Measurements from ENCODE around the gene GAB3. TPM values are rescaled to one million over a fixed set of nuclear protein-coding genes. Genes with fewer than 3 reads are reported as not detected.

The GAB3 gene
- total RNA-seq, 2 donors from 2014 or later = 0.66 to 3.4 TPM

GRCh38 chrX:154784149-154784995, 33.5 kb upstream of the GAB3 start:
- TF ChIP-seq POLR2A (IDR thresholded peaks at IDR 0.05) = no peak
- TF ChIP-seq CTCF (IDR thresholded peaks at IDR 0.05) = no peak
- no peaks in the 10 kb centered on the region for H3K9me3 ChIP-seq
- H3K36me3 ChIP-seq (replicated peaks in 1 of 2; ENCODE audit: insufficient read depth in 1 of 2, low read depth in 2 of 2) = no peaks in the 10 kb centered on the region
- intact Hi-C loops (cut with DNase I) = no loop called here
- no peaks in the 10 kb centered on the region for H3K27me3 ChIP-seq
- H3K4me3 ChIP-seq = no peak overlapping the region
- DNase-seq = no peak
- no peak overlapping the region for H3K27ac ChIP-seq
- WGBS, 2 donors = 73 to 91% methylated on average over 13 of the region's 13 CpGs
- ATAC-seq = no peak
- H3K4me1 ChIP-seq = peaks cover 6% of the 10 kb centered on the region

GRCh38 chrX:154780968-154781367, 30.1 kb upstream of the GAB3 start:
- no peaks in the 10 kb centered on the region for H3K27me3 ChIP-seq
- ATAC-seq = no peak
- intact Hi-C loops (cut with DNase I) = no loop called here
- no peak overlapping the region for H3K27ac ChIP-seq
- peaks cover 2% of the 10 kb centered on the region for H3K4me1 ChIP-seq
- 92 to 94% methylated on average over 4 to 5 of the region's 9 CpGs for WGBS, 2 donors
- no peaks in the 10 kb centered on the region for H3K36me3 ChIP-seq (replicated peaks in 1 of 2; ENCODE audit: insufficient read depth in 1 of 2, low read depth in 2 of 2)
- TF ChIP-seq POLR2A (IDR thresholded peaks at IDR 0.05) (no peak), CTCF (IDR thresholded peaks at IDR 0.05) (no peak)
- no peaks in the 10 kb centered on the region for H3K9me3 ChIP-seq
- H3K4me3 ChIP-seq = no peak overlapping the region
- DNase-seq = no peak

- Histone ChIP-seq H3K27ac (no peak overlapping the region), H3K9me3 (no peaks in the 10 kb centered on the region), H3K27me3 (no peaks in the 10 kb centered on the region), H3K36me3 (replicated peaks in 1 of 2; ENCODE audit: insufficient read depth in 1 of 2, low read depth in 2 of 2) (peaks cover 0 to 4% of the 10 kb centered on the region in 2 donors), H3K4me1 (no peaks in the 10 kb centered on the region), H3K4me3 (no peak overlapping the region)
- intact Hi-C loops (cut with DNase I) = no loop called here
- DNase-seq = no peak
- TF ChIP-seq POLR2A (IDR thresholded peaks at IDR 0.05) (no peak), CTCF (IDR thresholded peaks at IDR 0.05) (no peak)
- no peak for ATAC-seq
- WGBS, 2 donors = 83 to 85% methylated on average over 2 to 4 of the region's 4 CpGs
These were observed 28.4 kb upstream of the GAB3 start for GRCh38 chrX:154779261-154779660.

- intact Hi-C loops (cut with DNase I) = no loop called here
- Histone ChIP-seq H3K36me3 (replicated peaks in 1 of 2; ENCODE audit: insufficient read depth in 1 of 2, low read depth in 2 of 2) (peaks cover 0 to 4% of the 10 kb centered on the region in 2 donors), H3K27me3 (no peaks in the 10 kb centered on the region), H3K4me1 (no peaks in the 10 kb centered on the region), H3K9me3 (no peaks in the 10 kb centered on the region), H3K4me3 (no peak overlapping the region), H3K27ac (no peak overlapping the region)
- no peak for TF ChIP-seq CTCF (IDR thresholded peaks at IDR 0.05)
- ATAC-seq (no peak), DNase-seq (no peak)
- WGBS, 2 donors = 93 to 95% methylated on average over 2 of the region's 2 CpGs
These were observed 25.9 kb upstream of the GAB3 start for GRCh38 chrX:154776753-154777152.

Measured in body of pancreas (tissue), 4 donors.